GM18507 (cell line): ENCODE data around the gene ITGAE.
A peak's percentile ranks its signal among the peaks of the same experiment; 100 is the strongest.

Source experiments
- DNase-seq: peaks from one replicate; pipeline ENCODE4 v3.0.0; 2011; ENCODE audit warnings: low read depth; ENCODE audit not compliant: insufficient read length; ENCODE audit errors: extremely low spot score
- FAIRE-seq: peaks from 2 replicates; lab custom pipeline; 2011; peaks lifted over from hg19 to GRCh38; lab: Jason Lieb, UNC

ITGAE gene

GRCh38 chr17:3826191-3826590 lies 25.2 kb upstream of the ITGAE start:
- DNase-seq = no peak

DNA sequence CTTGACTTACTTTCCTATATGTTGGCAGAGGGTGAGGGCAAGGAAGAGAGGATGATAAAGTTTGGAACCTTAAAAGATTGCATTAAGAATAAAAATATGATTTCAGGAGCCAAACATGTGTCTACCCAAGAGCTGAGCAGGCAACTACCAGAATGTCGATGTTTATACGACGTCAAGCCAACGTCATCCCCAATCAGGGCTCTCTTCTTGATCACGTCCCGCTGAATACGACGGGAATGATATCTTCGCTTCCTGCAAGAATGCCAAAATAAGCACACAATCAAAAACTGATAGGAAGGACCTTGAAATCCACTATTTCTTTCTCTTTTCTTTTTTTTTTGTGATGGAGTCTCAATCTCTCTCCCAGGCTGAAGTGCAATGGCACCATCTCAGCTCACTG lies 20.1 kb upstream of the ITGAE start:
- no peak for FAIRE-seq

More at GRCh38 chr17:3826191-3826590, 25.2 kb upstream of the ITGAE start:
- no peak for FAIRE-seq

DNA sequence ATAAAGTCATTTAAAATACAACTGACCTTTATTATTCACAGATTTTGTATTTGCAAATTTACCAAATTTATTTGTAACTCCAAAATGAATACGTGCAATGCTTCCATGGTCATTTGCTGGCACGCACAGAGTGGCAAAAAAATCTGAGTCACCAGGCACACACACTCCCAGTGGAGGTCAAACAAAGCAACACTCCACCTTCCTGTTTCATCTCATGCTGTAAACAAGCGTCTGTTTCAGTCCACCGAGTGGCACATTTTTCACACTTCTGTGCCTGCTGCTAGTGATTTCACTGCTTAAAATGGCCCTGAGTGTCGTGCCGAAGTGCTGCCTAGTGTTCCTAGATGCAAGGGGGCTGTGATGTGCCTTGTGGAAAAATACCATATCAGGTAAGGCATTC lies 17.8 kb upstream of the ITGAE start:
- DNase-seq (no peak), FAIRE-seq (peak; percentile 77)

More for the DNA sequence above, 20.1 kb upstream of the ITGAE start:
- DNase-seq = no peak

- DNase-seq (no peak), FAIRE-seq (no peak)
Observed at GRCh38 chr17:3817851-3818605, 17.0 kb upstream of the ITGAE start.

- no peak for DNase-seq
- no peak for FAIRE-seq
Observed at GRCh38 chr17:3815925-3816324, 14.9 kb upstream of the ITGAE start.

DNA sequence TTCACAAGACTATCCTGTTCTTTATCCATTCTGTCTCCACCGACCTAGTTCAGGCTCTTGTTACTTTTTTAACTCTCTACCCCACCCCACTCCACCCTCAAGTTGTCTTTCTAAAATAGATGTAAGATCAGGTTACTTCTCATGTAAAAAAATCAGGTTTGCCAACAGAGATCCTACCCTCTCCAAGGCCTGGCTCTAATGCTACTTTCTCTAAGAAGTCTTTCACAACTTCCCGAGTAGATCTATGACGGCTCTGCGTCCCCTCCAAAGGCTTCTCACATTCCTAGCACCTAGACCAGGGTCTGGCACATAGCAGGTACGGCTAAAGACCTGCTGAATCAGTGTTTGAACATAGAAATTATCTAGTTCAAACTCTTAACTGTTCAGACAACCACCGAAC lies 14.1 kb upstream of the ITGAE start:
- FAIRE-seq (no peak), DNase-seq (no peak)

DNA sequence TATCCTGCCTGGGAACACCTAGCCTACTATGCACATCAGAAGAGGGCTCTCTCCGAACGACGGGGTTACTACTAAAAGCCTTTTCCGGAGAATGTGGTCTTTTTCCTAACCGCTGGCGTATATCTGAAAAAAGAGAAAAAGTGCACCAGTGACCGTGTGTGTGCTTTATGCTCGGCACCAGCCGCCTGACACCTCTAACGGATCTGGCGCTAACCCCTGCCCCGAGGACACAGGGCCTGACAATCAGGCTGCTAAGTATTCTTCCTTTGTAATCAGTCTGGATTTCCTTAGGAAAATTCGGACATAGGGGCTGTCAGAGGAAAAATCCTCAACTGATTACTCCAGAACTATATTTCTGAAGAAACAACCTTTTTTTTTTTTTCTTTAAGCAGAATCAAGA lies 13.4 kb upstream of the ITGAE start:
- no peak for FAIRE-seq

GRCh38 chr17:3813171-3813570 lies 12.2 kb upstream of the ITGAE start:
- DNase-seq = no peak
- FAIRE-seq = no peak

More for the DNA sequence above, 13.4 kb upstream of the ITGAE start:
- no peak for DNase-seq

- no peak for DNase-seq
- no peak for FAIRE-seq
Observed at GRCh38 chr17:3812771-3813170, 11.8 kb upstream of the ITGAE start.

- DNase-seq (no peak), FAIRE-seq (no peak)
Observed at GRCh38 chr17:3812284-3812683, 11.3 kb upstream of the ITGAE start.

- no peak for DNase-seq
- FAIRE-seq = peak; percentile 38
Observed at GRCh38 chr17:3810019-3810418, 9.0 kb upstream of the ITGAE start.

GRCh38 chr17:3809135-3809534 lies 8.1 kb upstream of the ITGAE start:
- FAIRE-seq (no peak), DNase-seq (no peak)

GRCh38 chr17:3808701-3809100 lies 7.7 kb upstream of the ITGAE start:
- no peak for DNase-seq
- FAIRE-seq = no peak

- DNase-seq (no peak), FAIRE-seq (no peak)
Observed at GRCh38 chr17:3805581-3805980, 4.6 kb upstream of the ITGAE start.

- FAIRE-seq (peak; percentile 90), DNase-seq (peak; percentile 60)
Observed at GRCh38 chr17:3804503-3804931, 3.5 kb upstream of the ITGAE start.

DNA sequence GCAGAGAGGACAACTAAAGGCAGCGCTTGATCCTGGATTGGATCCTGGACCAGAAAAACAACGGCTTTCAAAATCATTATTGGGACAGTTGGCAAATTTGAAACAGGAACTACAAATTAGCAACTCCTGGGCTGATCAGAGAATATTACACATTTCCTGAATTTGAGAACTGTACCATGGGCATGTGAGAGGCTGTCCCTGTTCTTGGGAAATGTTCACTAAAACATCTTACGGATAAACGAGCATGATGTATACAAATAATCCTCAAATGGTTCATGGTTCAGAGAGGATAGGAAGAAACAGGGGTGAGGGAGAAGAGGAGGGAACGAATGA lies 2.3 kb upstream of the ITGAE start:
- FAIRE-seq = no peak
- no peak for DNase-seq

GRCh38 chr17:3802461-3803307 lies 1.7 kb upstream of the ITGAE start:
- no peak for FAIRE-seq
- no peak for DNase-seq

DNA sequence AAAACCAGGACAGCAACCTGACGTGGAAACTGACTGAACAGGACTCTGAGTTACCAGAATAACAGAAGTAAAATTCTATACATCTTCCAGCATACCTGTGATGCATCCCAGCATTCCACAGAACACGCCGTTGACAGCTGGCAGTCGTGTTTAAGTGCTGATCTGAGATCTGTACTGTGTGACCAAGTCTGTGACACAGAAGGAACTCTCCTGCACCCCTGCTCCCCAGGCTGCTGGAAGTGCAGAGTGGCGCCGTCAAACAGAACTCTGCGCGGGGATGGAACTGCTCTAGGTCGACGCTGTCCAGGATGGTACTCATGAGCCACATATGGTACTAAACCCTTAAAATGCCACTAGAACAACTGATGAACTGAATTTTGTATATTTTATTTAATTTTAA lies 804 bp upstream of the ITGAE start:
- no peak for FAIRE-seq
- no peak for DNase-seq

GRCh38 chr17:3801347-3801746 lies 359 bp upstream of the ITGAE start:
- FAIRE-seq = no peak
- DNase-seq = no peak

DNA sequence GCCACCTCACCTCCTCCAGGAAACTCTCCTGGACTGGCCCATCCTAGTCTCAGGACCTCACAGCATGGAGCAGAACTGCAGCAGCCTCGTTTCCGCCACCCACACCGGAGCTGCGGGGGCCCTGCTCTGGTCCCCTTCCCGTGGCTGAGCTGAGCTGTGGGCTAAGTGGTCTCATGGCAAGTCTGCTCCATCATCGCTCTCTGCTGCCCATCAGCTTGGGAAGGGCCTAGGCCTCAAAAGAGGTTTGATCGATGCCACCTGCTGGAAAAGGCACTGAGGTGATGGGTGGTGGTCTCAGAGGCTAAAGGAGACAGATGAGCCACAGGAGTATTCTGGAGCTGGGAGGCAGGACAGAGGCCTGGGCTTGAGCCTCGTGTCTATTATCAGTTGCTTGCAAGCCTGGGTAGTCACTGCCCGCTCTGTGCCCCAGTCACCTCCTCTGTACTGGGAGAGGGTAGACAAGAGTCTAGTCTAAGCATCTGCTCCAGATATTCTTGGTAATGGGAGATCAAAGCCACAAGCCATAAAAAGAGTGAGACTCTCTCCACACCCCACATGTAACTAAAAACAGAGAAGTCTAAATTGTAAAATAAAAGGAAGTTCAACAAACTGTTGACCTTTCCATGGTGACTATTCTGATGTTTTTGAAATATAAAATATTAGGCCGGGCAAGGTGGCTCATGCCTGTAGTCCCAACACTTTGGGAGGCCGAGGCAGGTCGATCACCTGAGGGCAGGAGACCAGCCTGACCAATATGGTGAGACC lies 1.6 kb downstream of the ITGAE start:
- no peak for FAIRE-seq

More for the DNA sequence above, 1.6 kb downstream of the ITGAE start:
- no peak for DNase-seq
